WTC11 (cell line): ENCODE data around the gene TPT1. TPM values are rescaled to one million over a fixed set of nuclear protein-coding genes. Genes with fewer than 3 reads are reported as not detected.

ENCODE experiments used
- ATAC-seq: fragments of 200-7000 bp; cut with Tn5 transposase; 2 replicates; pipeline ENCODE4 v1.10.0; 2021; ENCODE audit warnings: mild to moderate bottlenecking, moderate library complexity
- CTCF ChIA-PET: fragments of 300-600 bp; sonication (Branson Sonifier 250); formaldehyde crosslinking; loops from one replicate; lab custom pipeline; 2021; ENCODE audit warnings: antibody characterized with exemption; lab: Charles Lee
- POLR2A ChIA-PET: fragments of 350-600 bp; sonication (Branson Sonifier 250); formaldehyde crosslinking; loops from one replicate; lab custom pipeline; 2021; ENCODE audit warnings: antibody characterized with exemption; lab: Charles Lee
- DNase-seq: peaks from one replicate; pipeline ENCODE4 v3.0.0; 2021; ENCODE audit warnings: low spot score
- H3K27ac Mint-ChIP-seq: 2 replicates; pipeline ENCODE4 v1.8.0; 2021; ENCODE audit warnings: mixed read lengths
- H3K27me3 Mint-ChIP-seq: 2 replicates; pipeline ENCODE4 v1.8.0; 2021; ENCODE audit warnings: low read depth, mild to moderate bottlenecking, moderate library complexity, mixed read lengths
- H3K36me3 Mint-ChIP-seq: 2 replicates; pipeline ENCODE4 v1.8.0; 2021; ENCODE audit warnings: mixed read lengths
- H3K4me1 Mint-ChIP-seq: 2 replicates; pipeline ENCODE4 v1.8.0; 2022; ENCODE audit warnings: mixed read lengths
- H3K4me3 Mint-ChIP-seq: 2 replicates; pipeline ENCODE4 v1.8.0; 2021; ENCODE audit warnings: mild to moderate bottlenecking, moderate library complexity, mixed read lengths
- H3K9me3 Mint-ChIP-seq: 2 replicates; pipeline ENCODE4 v1.8.0; 2021; ENCODE audit warnings: mixed read lengths
- CBFB ChIP-seq: sonication (generic); formaldehyde crosslinking; IDR thresholded peaks from 2 replicates; pipeline ENCODE4 v1.8.1; 2022; ENCODE audit warnings: mild to moderate bottlenecking, low read depth, missing genetic modification reagents
- CTCF ChIP-seq: fragments of 200-600 bp; IDR thresholded peaks from 2 replicates; pipeline ENCODE4 v1.8.0; 2022; ENCODE audit warnings: antibody characterized with exemption
- HMGA2 ChIP-seq: fragments of 250-450 bp; sonication (Bioruptor Pico); IDR thresholded peaks from 2 replicates; pipeline ENCODE4 v1.4.0; 2021; ENCODE audit warnings: mild to moderate bottlenecking, moderate library complexity
- JAZF1 ChIP-seq: fragments of 250-450 bp; sonication (Bioruptor Pico); IDR thresholded peaks from 2 replicates; pipeline ENCODE4 v1.9.0; 2021; ENCODE audit warnings: moderate library complexity, mild to moderate bottlenecking, inconsistent platforms
- NFATC4 ChIP-seq: fragments of 250-450 bp; sonication (Bioruptor Pico); IDR thresholded peaks from 2 replicates; pipeline ENCODE4 v1.9.0; 2021; ENCODE audit warnings: mild to moderate bottlenecking
- NFYB ChIP-seq: sonication (generic); formaldehyde crosslinking; conservative IDR thresholded peaks from 2 replicates; pipeline ENCODE4 v1.8.0; 2022; ENCODE audit warnings: low read depth, missing genetic modification reagents
- SMAD4 ChIP-seq: sonication (generic); formaldehyde crosslinking; IDR thresholded peaks from 2 replicates; pipeline ENCODE4 v1.8.0; 2022; ENCODE audit warnings: mild to moderate bottlenecking, missing genetic modification reagents
- SOX15 ChIP-seq: fragments of 250-450 bp; sonication (Bioruptor Pico); IDR thresholded peaks from 2 replicates; pipeline ENCODE4 v1.9.0; 2021; ENCODE audit warnings: mild to moderate bottlenecking
- SP1 ChIP-seq: sonication (generic); formaldehyde crosslinking; conservative IDR thresholded peaks from 2 replicates; pipeline ENCODE4 v1.8.1; 2022; ENCODE audit warnings: missing genetic modification reagents
- TCF7 ChIP-seq: sonication (generic); formaldehyde crosslinking; IDR thresholded peaks from 2 replicates; pipeline ENCODE4 v1.8.0; 2022; ENCODE audit warnings: mild to moderate bottlenecking, low read depth, missing genetic modification reagents, moderate library complexity
- ZNF121 ChIP-seq: sonication (generic); formaldehyde crosslinking; IDR thresholded peaks from 2 replicates; pipeline ENCODE4 v1.8.0; 2023; ENCODE audit warnings: missing genetic modification reagents
- total RNA-seq: library from RNA; stranded (reverse); gene quantifications from 3 replicates; pipeline ENCODE4 v1.2.3, GENCODE V29; 2021
- TF ChIP-seq, protein P1 (sequence below): fragments of 250-450 bp; sonication (Bioruptor Pico); IDR thresholded peaks from 2 replicates; pipeline ENCODE4 v1.9.0; 2021; ENCODE audit warnings: mild to moderate bottlenecking, borderline replicate concordance
- TF ChIP-seq, protein P2 (sequence below): sonication (generic); formaldehyde crosslinking; IDR thresholded peaks from 2 replicates; pipeline ENCODE4 v1.8.0; 2023; ENCODE audit warnings: missing genetic modification reagents, mild to moderate bottlenecking, borderline replicate concordance
- TF ChIP-seq, protein P3 (sequence below): sonication (generic); formaldehyde crosslinking; conservative IDR thresholded peaks from 2 replicates; pipeline ENCODE4 v1.8.1; 2022; ENCODE audit warnings: mild to moderate bottlenecking, missing genetic modification reagents

Gene TPT1
- total RNA-seq, 1 experiment from 2014 or later, result 1,861 TPM

DNA sequence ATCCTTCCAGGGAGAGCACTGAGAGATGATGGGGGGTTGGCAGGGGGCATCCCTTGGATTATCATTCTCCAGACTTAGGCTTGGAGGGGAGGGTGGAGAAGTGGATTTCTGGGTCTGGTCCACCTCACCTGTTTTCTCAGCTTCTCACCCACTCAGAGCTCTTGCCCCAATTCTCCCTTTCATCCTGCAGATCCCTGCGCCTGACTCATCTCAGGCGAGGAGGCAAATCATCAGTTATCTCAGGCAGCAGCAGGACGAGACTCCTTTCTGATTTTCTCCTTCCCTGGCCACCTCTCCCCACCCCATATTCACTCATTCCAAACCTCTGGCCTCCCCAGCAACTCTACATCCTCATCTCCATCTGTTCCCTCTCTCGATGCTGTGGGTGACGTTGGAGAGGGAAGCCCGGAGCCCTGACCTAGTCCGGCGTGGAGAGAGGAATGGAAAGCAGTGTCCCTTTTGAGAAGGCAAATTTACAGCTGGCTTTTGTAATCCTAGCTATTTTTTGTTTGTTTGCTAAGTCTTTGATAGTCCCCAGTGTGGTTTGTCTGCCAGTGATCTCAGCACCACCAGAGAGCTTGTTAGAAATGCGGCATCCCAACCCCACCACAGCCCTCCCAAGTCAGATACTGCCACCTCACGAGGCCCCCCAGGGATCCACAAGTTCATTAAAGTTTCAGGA lies 24.0 kb upstream of the TPT1 start (continued):
- TF ChIP-seq SP1 (no peak), SMAD4 (CRISPR knock-in tag) (no peak), NFATC4 (no peak), HMGA2 (no peak), CBFB (no peak), ZNF121 (no peak)
- TF ChIP-seq, protein P1, sequence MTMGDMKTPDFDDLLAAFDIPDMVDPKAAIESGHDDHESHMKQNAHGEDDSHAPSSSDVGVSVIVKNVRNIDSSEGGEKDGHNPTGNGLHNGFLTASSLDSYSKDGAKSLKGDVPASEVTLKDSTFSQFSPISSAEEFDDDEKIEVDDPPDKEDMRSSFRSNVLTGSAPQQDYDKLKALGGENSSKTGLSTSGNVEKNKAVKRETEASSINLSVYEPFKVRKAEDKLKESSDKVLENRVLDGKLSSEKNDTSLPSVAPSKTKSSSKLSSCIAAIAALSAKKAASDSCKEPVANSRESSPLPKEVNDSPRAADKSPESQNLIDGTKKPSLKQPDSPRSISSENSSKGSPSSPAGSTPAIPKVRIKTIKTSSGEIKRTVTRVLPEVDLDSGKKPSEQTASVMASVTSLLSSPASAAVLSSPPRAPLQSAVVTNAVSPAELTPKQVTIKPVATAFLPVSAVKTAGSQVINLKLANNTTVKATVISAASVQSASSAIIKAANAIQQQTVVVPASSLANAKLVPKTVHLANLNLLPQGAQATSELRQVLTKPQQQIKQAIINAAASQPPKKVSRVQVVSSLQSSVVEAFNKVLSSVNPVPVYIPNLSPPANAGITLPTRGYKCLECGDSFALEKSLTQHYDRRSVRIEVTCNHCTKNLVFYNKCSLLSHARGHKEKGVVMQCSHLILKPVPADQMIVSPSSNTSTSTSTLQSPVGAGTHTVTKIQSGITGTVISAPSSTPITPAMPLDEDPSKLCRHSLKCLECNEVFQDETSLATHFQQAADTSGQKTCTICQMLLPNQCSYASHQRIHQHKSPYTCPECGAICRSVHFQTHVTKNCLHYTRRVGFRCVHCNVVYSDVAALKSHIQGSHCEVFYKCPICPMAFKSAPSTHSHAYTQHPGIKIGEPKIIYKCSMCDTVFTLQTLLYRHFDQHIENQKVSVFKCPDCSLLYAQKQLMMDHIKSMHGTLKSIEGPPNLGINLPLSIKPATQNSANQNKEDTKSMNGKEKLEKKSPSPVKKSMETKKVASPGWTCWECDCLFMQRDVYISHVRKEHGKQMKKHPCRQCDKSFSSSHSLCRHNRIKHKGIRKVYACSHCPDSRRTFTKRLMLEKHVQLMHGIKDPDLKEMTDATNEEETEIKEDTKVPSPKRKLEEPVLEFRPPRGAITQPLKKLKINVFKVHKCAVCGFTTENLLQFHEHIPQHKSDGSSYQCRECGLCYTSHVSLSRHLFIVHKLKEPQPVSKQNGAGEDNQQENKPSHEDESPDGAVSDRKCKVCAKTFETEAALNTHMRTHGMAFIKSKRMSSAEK (CRISPR knock-in tag), result no peak
- TF ChIP-seq, all 79 proteins: peak for 0

DNA sequence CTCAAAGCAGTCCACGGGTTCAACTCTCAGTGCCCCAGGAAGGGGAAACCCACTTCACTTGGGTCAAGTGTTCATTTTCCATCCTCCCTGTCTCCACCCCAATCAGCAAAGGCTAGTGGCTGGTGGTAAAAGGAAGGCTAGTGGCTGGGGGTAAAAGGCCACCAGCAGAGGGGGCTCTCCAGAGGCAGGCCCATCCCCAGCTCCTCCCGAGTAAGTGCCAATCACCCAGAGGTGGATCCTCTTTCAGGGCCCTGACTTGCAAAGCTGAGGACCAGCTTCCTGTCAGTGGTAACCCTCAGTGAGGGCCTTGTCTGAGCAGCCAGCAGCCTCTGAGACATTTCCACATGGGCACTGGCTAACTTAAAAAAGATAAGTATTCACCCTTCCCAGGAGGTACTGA lies 22.0 kb upstream of the TPT1 start:
- Mint-ChIP-seq H3K36me3 (peaks cover 35% of the 10 kb centered on the region), H3K27ac (no peak overlapping the region)

DNA sequence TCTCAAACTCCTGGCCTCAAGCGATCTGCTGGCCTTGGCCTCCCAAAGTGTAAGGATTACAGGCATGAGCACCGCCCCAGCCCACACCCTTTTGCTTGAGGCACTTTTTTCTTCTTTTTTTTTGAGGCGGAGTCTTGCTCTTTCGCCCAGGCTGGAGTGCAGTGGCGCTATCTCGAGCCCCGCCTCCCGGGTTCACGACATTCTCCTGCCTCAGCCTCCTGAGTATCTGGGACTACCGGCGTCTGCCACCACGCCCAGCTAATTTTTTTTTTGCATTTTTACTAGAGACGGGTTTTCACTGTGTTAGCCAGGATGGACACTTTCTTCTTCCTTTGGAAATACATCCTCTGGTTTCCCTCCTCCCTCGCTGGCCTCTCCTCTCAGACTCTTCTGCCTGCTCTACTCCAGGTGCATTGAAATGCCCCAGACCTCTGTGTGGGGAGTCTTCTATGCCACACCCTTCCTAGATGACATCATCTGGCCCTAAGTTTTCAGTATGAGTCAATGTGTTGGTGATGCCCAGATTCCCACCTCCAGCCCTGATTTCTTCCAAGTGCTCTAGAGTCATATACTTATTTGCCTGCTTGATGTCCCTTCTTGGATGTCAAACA lies 20.7 kb upstream of the TPT1 start:
- H3K9me3 Mint-ChIP-seq, result peaks cover 10% of the 10 kb centered on the region
- peak; percentile 17 for ATAC-seq
- H3K27ac Mint-ChIP-seq, result peak overlapping the region; percentile 59
- H3K27me3 Mint-ChIP-seq, result no peaks in the 10 kb centered on the region; the same call in 1 of the 2 replicates
- peaks cover 15% of the 10 kb centered on the region for H3K4me1 Mint-ChIP-seq
- H3K4me3 Mint-ChIP-seq, result no peak overlapping the region; the same call in 1 of the 2 replicates
- ChIA-PET POLR2A (interaction anchor here (0.7 kb wide), 1 partner anchor 364 kb away, joined by 3 read pairs; no protein-coding TSS in a partner anchor), CTCF (interaction anchor here (1.1 to 2.2 kb wide), 5 partner anchors 10 to 340 kb away, joined by 4 to 26 read pairs (median 6); no protein-coding TSS in a partner anchor)
- DNase-seq, result no peak
- peaks cover 38% of the 10 kb centered on the region for H3K36me3 Mint-ChIP-seq
- TF ChIP-seq, protein P2, sequence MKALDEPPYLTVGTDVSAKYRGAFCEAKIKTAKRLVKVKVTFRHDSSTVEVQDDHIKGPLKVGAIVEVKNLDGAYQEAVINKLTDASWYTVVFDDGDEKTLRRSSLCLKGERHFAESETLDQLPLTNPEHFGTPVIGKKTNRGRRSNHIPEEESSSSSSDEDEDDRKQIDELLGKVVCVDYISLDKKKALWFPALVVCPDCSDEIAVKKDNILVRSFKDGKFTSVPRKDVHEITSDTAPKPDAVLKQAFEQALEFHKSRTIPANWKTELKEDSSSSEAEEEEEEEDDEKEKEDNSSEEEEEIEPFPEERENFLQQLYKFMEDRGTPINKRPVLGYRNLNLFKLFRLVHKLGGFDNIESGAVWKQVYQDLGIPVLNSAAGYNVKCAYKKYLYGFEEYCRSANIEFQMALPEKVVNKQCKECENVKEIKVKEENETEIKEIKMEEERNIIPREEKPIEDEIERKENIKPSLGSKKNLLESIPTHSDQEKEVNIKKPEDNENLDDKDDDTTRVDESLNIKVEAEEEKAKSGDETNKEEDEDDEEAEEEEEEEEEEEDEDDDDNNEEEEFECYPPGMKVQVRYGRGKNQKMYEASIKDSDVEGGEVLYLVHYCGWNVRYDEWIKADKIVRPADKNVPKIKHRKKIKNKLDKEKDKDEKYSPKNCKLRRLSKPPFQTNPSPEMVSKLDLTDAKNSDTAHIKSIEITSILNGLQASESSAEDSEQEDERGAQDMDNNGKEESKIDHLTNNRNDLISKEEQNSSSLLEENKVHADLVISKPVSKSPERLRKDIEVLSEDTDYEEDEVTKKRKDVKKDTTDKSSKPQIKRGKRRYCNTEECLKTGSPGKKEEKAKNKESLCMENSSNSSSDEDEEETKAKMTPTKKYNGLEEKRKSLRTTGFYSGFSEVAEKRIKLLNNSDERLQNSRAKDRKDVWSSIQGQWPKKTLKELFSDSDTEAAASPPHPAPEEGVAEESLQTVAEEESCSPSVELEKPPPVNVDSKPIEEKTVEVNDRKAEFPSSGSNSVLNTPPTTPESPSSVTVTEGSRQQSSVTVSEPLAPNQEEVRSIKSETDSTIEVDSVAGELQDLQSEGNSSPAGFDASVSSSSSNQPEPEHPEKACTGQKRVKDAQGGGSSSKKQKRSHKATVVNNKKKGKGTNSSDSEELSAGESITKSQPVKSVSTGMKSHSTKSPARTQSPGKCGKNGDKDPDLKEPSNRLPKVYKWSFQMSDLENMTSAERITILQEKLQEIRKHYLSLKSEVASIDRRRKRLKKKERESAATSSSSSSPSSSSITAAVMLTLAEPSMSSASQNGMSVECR (CRISPR knock-in tag), result no peak
- TF ChIP-seq, protein P3, sequence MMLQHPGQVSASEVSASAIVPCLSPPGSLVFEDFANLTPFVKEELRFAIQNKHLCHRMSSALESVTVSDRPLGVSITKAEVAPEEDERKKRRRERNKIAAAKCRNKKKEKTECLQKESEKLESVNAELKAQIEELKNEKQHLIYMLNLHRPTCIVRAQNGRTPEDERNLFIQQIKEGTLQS (CRISPR knock-in tag), result no peak
- TF ChIP-seq NFYB (no peak), SMAD4 (CRISPR knock-in tag) (no peak), SOX15 (CRISPR knock-in tag) (no peak), TCF7 (CRISPR knock-in tag) (no peak)

More for the DNA sequence above, 22.0 kb upstream of the TPT1 start:
- POLR2A ChIA-PET, result interaction anchor here (0.9 kb wide), 1 partner anchor 22 kb away, joined by 4 read pairs; the partner anchor contains the start of gene TPT1
- no peak overlapping the region for H3K4me3 Mint-ChIP-seq
- no peaks in the 10 kb centered on the region; the same call in 1 of the 2 replicates for H3K27me3 Mint-ChIP-seq
- CTCF ChIA-PET, result interaction anchor here (0.5 to 2.2 kb wide), 17 partner anchors 9 to 1452 kb away, joined by 3 to 26 read pairs (median 4); partner anchors contain the start of genes SLC25A30 and TPT1
- peaks cover 10% of the 10 kb centered on the region for H3K9me3 Mint-ChIP-seq
- H3K4me1 Mint-ChIP-seq, result peaks cover 25% of the 10 kb centered on the region
- ATAC-seq, result peak; percentile 91
- TF ChIP-seq JAZF1 (no peak), CTCF (peak; percentile 54), HMGA2 (no peak)
- TF ChIP-seq, all 79 proteins: peak for 1
- peak; percentile 68 for DNase-seq
